Naive thymus-derived CD4-positive, alpha-beta T cell (primary cell): Measurements from ENCODE around the gene LMLN. TPM values are rescaled to one million over a fixed set of nuclear protein-coding genes. Genes with fewer than 3 reads are reported as not detected.
"Not testable (repeated sequence)": the region's sequence is repeated elsewhere in the genome, so short reads cannot be mapped to it uniquely, and the experiment has no call there.

Experiments
- ATAC-seq: fragments of 150-1000 bp; cut with Tn5 transposase; 2 replicates; pipeline ENCODE4 v1.10.0; 2021; ENCODE audit warnings: mild to moderate bottlenecking, moderate library complexity
- CTCF ChIA-PET: fragments of 350-600 bp; sonication (Branson Sonifier 250); formaldehyde crosslinking; loops from one replicate; lab custom pipeline; 2021; ENCODE audit warnings: antibody characterized with exemption; lab: Charles Lee
- POLR2A ChIA-PET: fragments of 350-600 bp; sonication (Branson Sonifier 250); formaldehyde crosslinking; loops from one replicate; lab custom pipeline; 2021; ENCODE audit warnings: antibody characterized with exemption, inconsistent platforms; lab: Charles Lee
- DNase-seq, 9 donors: peaks; one replicate each; pipeline versions ENCODE4 v3.0.0 to v3.0.0-alpha.2; 2020 to 2022; ENCODE audit warnings: mixed read lengths in 1 of 9
- H3K27ac ChIP-seq: one replicate; pipeline ENCODE4 v1.7.0; 2013; ENCODE audit warnings: mild to moderate bottlenecking, low read depth, low read length, moderate library complexity
- H3K27me3 ChIP-seq, 2 donors: one replicate each; pipeline ENCODE4 v1.7.0; 2013; ENCODE audit warnings: low read length in 2 of 2, mild to moderate bottlenecking in 2 of 2, moderate library complexity in 2 of 2; ENCODE audit not compliant: control insufficient read depth in 2 of 2, insufficient read depth in 2 of 2
- H3K36me3 ChIP-seq, 3 experiments: 1 replicate in 2 of 3; 2 replicates in 1 of 3; pipeline ENCODE4 v1.7.0; 2013; ENCODE audit warnings: low read length in 3 of 3, mild to moderate bottlenecking in 3 of 3, moderate library complexity in 1 of 3; ENCODE audit not compliant: insufficient read depth in 3 of 3, control insufficient read depth in 2 of 3
- H3K4me1 ChIP-seq, 2 donors: one replicate each; pipeline ENCODE4 v1.7.0; 2013; ENCODE audit warnings: low read length in 2 of 2, mild to moderate bottlenecking in 2 of 2, moderate library complexity in 1 of 2; ENCODE audit not compliant: control insufficient read depth in 2 of 2, insufficient read depth in 2 of 2
- H3K4me3 ChIP-seq: 2 replicates; pipeline ENCODE4 v1.7.0; 2013; ENCODE audit warnings: mild to moderate bottlenecking, low read length
- H3K9me3 ChIP-seq, 3 experiments: 1 replicate in 2 of 3; 2 replicates in 1 of 3; pipeline ENCODE4 v1.7.0; 2013; ENCODE audit warnings: low read length in 3 of 3; ENCODE audit not compliant: control insufficient read depth in 2 of 3
- H3K27ac Mint-ChIP-seq, 9 donors: one replicate each; pipeline ENCODE4 v1.8.0; 2020 to 2022; ENCODE audit warnings: mixed read lengths in 9 of 9, mild to moderate bottlenecking in 8 of 9, moderate library complexity in 5 of 9, inconsistent platforms in 2 of 9
- H3K27me3 Mint-ChIP-seq, 5 donors: one replicate each; pipeline ENCODE4 v1.8.0; 2021 to 2022; ENCODE audit warnings: mixed read lengths in 5 of 5, mild to moderate bottlenecking in 1 of 5
- H3K36me3 Mint-ChIP-seq, 5 donors: one replicate each; pipeline ENCODE4 v1.8.0; 2020 to 2022; ENCODE audit warnings: mixed read lengths in 5 of 5, mild to moderate bottlenecking in 3 of 5, inconsistent platforms in 1 of 5
- H3K4me1 Mint-ChIP-seq, 7 donors: one replicate each; pipeline ENCODE4 v1.8.0; 2020 to 2022; ENCODE audit warnings: mixed read lengths in 7 of 7, mild to moderate bottlenecking in 3 of 7, inconsistent platforms in 1 of 7
- H3K4me3 Mint-ChIP-seq, 10 donors: one replicate each; pipeline ENCODE4 v1.8.0; 2020 to 2022; ENCODE audit warnings: mild to moderate bottlenecking in 10 of 10, mixed read lengths in 10 of 10, moderate library complexity in 6 of 10, inconsistent platforms in 2 of 10
- H3K9me3 Mint-ChIP-seq, 11 donors: one replicate each; pipeline ENCODE4 v1.8.0; 2020 to 2022; ENCODE audit warnings: mixed read lengths in 11 of 11, mild to moderate bottlenecking in 4 of 11, inconsistent platforms in 1 of 11, moderate library complexity in 1 of 11
- intact Hi-C, 2 donors: fragments of 100-400 bp; cut with micrococcal nuclease; formaldehyde crosslinking; loops; one replicate each; pipeline ENCODE4 v1.15.1; 2023
- polyA plus RNA-seq, 2 donors: library from polyadenylated mRNA; unstranded; fragments of 300-500 nt; fragmentation: Illumina TruSeq; gene quantifications; one replicate each; pipeline ENCODE4 v1.2.3, GENCODE V29; 2021
- total RNA-seq, 6 experiments: library from RNA in 5 of 6; stranded (reverse) in 5 of 6; gene quantifications; 1 replicate in 5 of 6; 2 replicates in 1 of 6; pipeline ENCODE4 v1.2.3 and lab custom pipeline; 2021 to 2026

LMLN gene
- total and polyA plus RNA-seq, 7 experiments from 2014 or later: 1.5 to 10.9 (median 4.6) TPM

GRCh38 chr3:197953881-197954280, 6.1 kb upstream of the LMLN start:
- Mint-ChIP-seq H3K36me3 (peaks cover 10 to 45% (median 39%) of the 10 kb centered on the region in 5 donors), H3K27me3 (no peaks in the 10 kb centered on the region), H3K4me1 (peaks cover 37 to 74% (median 59%) of the 10 kb centered on the region in 7 donors), H3K4me3 (peak overlapping the region in 5 of 10 donors; percentile 30 to 52 (median 44)), H3K27ac (peak overlapping the region in 4 of 9 donors; percentile 38 to 80 (median 41)), H3K9me3 (peaks cover 0 to 4% (median 0%) of the 10 kb centered on the region in 11 donors)
- Histone ChIP-seq H3K27ac (no peak overlapping the region), H3K27me3 (no peaks in the 10 kb centered on the region), H3K4me3 (no peak overlapping the region), H3K4me1 (peaks cover 14 to 32% of the 10 kb centered on the region in 2 donors), H3K36me3 (peaks cover 0 to 59% (median 40%) of the 10 kb centered on the region in 3 experiments), H3K9me3 (no peaks in the 10 kb centered on the region)
- CTCF ChIA-PET: no interaction called here
- DNase-seq: no peak
- ATAC-seq: no peak
- POLR2A ChIA-PET: interaction anchor here (0.6 to 1.7 kb wide), 2 partner anchors 10 to 1080 kb away, joined by 3 to 5 read pairs; no protein-coding TSS in a partner anchor
- intact Hi-C loops: loop anchor here in 1 of 2 donors (10.0 kb wide), 2 partner anchors 159 to 399 kb away; partner anchors contain the start of genes BDH1 and LRCH3

DNA sequence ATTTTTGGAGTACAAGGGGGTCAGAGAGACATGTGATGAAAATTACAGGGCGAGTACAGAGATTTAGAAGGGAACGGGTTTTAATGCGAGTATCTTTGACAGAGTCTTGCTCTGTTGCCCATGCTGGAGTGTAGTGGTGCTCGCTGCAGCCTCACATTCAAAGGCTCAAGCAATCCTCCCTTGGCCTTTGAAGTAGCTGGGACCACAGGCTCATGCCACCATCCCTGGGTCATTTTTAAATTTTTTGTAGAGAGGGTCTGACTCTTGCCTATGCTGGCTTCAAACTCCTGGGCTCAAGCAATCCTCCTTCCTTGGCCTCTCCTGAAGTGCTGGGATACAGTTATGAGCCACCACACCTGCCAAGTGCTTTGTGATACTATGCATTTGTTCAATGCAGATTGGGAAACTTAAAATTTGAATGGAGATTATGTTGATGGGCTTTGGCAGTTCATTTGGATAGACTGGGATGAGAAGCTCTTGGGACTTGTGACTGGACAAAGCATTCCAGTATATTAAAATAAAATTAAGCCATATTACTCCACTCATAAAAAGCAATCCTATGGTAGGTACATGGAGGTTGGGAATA, 4.0 kb upstream of the LMLN start:
- no peak overlapping the region for H3K27ac ChIP-seq
- Mint-ChIP-seq H3K27ac (peak overlapping the region in 3 of 9 donors; percentile 46 to 77 (median 59)), H3K36me3 (peaks cover 10 to 44% (median 29%) of the 10 kb centered on the region in 5 donors)

GRCh38 chr3:197956626-197956988, 3.4 kb upstream of the LMLN start:
- no peak overlapping the region for H3K4me3 Mint-ChIP-seq
- intact Hi-C loops: loop anchor here in 1 of 2 donors (10.0 kb wide), 2 partner anchors 162 to 402 kb away; partner anchors contain the start of genes BDH1 and LRCH3
- POLR2A ChIA-PET: no interaction called here

More for the DNA sequence above, 4.0 kb upstream of the LMLN start:
- ChIA-PET CTCF (no interaction called here), POLR2A (no interaction called here)
- intact Hi-C loops: loop anchor here in 1 of 2 donors (10.0 kb wide), 2 partner anchors 161 to 401 kb away; partner anchors contain the start of genes BDH1 and LRCH3
- H3K9me3 ChIP-seq: no peaks in the 10 kb centered on the region
- Mint-ChIP-seq H3K4me3 (no peak overlapping the region), H3K27me3 (no peaks in the 10 kb centered on the region), H3K9me3 (peaks cover 0 to 2% (median 0%) of the 10 kb centered on the region in 11 donors), H3K4me1 (peaks cover 39 to 75% (median 59%) of the 10 kb centered on the region in 7 donors)
- H3K27me3 ChIP-seq: no peaks in the 10 kb centered on the region
- peaks cover 16 to 39% of the 10 kb centered on the region in 2 donors for H3K4me1 ChIP-seq
- no peak overlapping the region for H3K4me3 ChIP-seq
- DNase-seq: no peak
- peaks cover 0 to 63% (median 40%) of the 10 kb centered on the region in 3 experiments for H3K36me3 ChIP-seq
- no peak for ATAC-seq

DNA sequence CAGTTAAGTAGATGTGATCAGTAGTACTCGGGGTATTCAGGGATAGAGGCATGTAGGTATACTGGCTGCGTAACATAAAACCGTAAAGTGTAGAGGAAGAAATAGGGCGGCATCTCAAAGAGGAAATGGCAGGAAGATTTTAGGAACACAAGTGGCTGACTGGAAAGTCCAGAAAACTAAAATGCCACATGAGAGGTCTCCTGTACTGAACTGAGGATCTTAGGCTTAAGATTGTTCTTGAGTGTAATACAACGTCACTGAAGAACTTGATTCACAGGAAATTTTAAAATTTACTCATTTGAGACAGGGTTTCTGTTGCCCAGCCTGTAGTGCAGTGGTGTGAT, 2.3 kb upstream of the LMLN start:
- POLR2A ChIA-PET: interaction anchor here (2.5 kb wide), 1 partner anchor 8 kb away, joined by 26 read pairs; the partner anchor contains the start of gene RPL35A
- Mint-ChIP-seq H3K4me3 (peak overlapping the region in 3 of 10 donors; percentile 12 to 37 (median 19)), H3K36me3 (peaks cover 10 to 38% (median 22%) of the 10 kb centered on the region in 5 donors), H3K4me1 (peaks cover 46 to 83% (median 67%) of the 10 kb centered on the region in 7 donors), H3K27ac (peak overlapping the region in 7 of 9 donors; percentile 10 to 97 (median 92)), H3K27me3 (no peaks in the 10 kb centered on the region), H3K9me3 (peaks cover 0 to 2% (median 0%) of the 10 kb centered on the region in 11 donors)
- CTCF ChIA-PET: no interaction called here
- Histone ChIP-seq H3K4me3 (no peak overlapping the region), H3K27me3 (no peaks in the 10 kb centered on the region), H3K4me1 (peaks cover 26 to 34% of the 10 kb centered on the region in 2 donors), H3K36me3 (peaks cover 0 to 49% (median 32%) of the 10 kb centered on the region in 3 experiments), H3K9me3 (no peaks in the 10 kb centered on the region), H3K27ac (peak overlapping the region; percentile 86)
- DNase-seq: no peak
- intact Hi-C loops: loop anchor here in 1 of 2 donors (10.0 kb wide), 2 partner anchors 163 to 403 kb away; partner anchors contain the start of genes BDH1 and LRCH3
- no peak for ATAC-seq

More at GRCh38 chr3:197956626-197956988, 3.4 kb upstream of the LMLN start:
- Mint-ChIP-seq H3K4me1 (peaks cover 44 to 75% (median 60%) of the 10 kb centered on the region in 7 donors), H3K36me3 (peaks cover 10 to 41% (median 25%) of the 10 kb centered on the region in 5 donors), H3K9me3 (peaks cover 0 to 2% (median 0%) of the 10 kb centered on the region in 11 donors), H3K27ac (peak overlapping the region in 5 of 9 donors; percentile 36 to 92 (median 80)), H3K27me3 (no peaks in the 10 kb centered on the region)
- DNase-seq (no peak), ATAC-seq (no peak)
- H3K27me3 ChIP-seq: no peaks in the 10 kb centered on the region
- peak overlapping the region; percentile 10 for H3K27ac ChIP-seq
- H3K4me1 ChIP-seq: peaks cover 18 to 39% of the 10 kb centered on the region in 2 donors
- H3K4me3 ChIP-seq: no peak overlapping the region
- no peaks in the 10 kb centered on the region for H3K9me3 ChIP-seq
- CTCF ChIA-PET: no interaction called here
- peaks cover 0 to 58% (median 35%) of the 10 kb centered on the region in 3 experiments for H3K36me3 ChIP-seq

- Histone ChIP-seq H3K9me3 (no peaks in the 10 kb centered on the region), H3K4me1 (peaks cover 26 to 29% of the 10 kb centered on the region in 2 donors), H3K27me3 (no peaks in the 10 kb centered on the region), H3K36me3 (peaks cover 0 to 43% (median 26%) of the 10 kb centered on the region in 3 experiments), H3K27ac (peak overlapping the region; percentile 86), H3K4me3 (no peak overlapping the region)
- ChIA-PET POLR2A (interaction anchor here (0.6 to 2.5 kb wide), 2 partner anchors 8 to 172 kb away, joined by 3 to 26 read pairs; partner anchors contain the start of gene RPL35A), CTCF (no interaction called here)
- DNase-seq (no peak), ATAC-seq (no peak)
- peak overlapping the region in 9 of 10 donors; percentile 35 to 98 (median 61) for H3K4me3 Mint-ChIP-seq
- H3K36me3 Mint-ChIP-seq: peaks cover 8 to 33% (median 18%) of the 10 kb centered on the region in 5 donors
- H3K4me1 Mint-ChIP-seq: peaks cover 42 to 83% (median 64%) of the 10 kb centered on the region in 7 donors
- intact Hi-C loops: loop anchor here in 1 of 2 donors (10.0 kb wide), 2 partner anchors 164 to 404 kb away; partner anchors contain the start of genes BDH1 and LRCH3
- peak overlapping the region in 8 of 9 donors; percentile 40 to 97 (median 90) for H3K27ac Mint-ChIP-seq
- H3K9me3 Mint-ChIP-seq: peaks cover 0 to 2% (median 0%) of the 10 kb centered on the region in 11 donors
- H3K27me3 Mint-ChIP-seq: peaks cover 0 to 2% (median 0%) of the 10 kb centered on the region in 5 donors
Measured at GRCh38 chr3:197958346-197958745, 1.7 kb upstream of the LMLN start.

- POLR2A ChIA-PET: interaction anchor here (0.6 to 2.5 kb wide), 5 partner anchors 9 to 1641 kb away, joined by 3 to 26 read pairs (median 3); partner anchors contain the start of genes DYNLT2B and RPL35A
- CTCF ChIA-PET, H3K9me3 ChIP-seq: not testable (repeated sequence)
Measured at GRCh38 chr3:197958848-197959247, 1.2 kb upstream of the LMLN start.

More at GRCh38 chr3:197958848-197959247, 1.2 kb upstream of the LMLN start:
- H3K27ac ChIP-seq: peak overlapping the region; percentile 86
- Mint-ChIP-seq H3K27ac (peak overlapping the region in 7 of 9 donors; percentile 59 to 97 (median 92)), H3K36me3 (peaks cover 3 to 28% (median 13%) of the 10 kb centered on the region in 5 donors), H3K4me1 (peaks cover 38 to 83% (median 60%) of the 10 kb centered on the region in 7 donors), H3K4me3 (peak overlapping the region in 6 of 10 donors; percentile 8 to 98 (median 68))
- H3K27me3 Mint-ChIP-seq, H3K4me3 ChIP-seq, ATAC-seq, H3K27me3 ChIP-seq, DNase-seq, H3K9me3 Mint-ChIP-seq: not testable (repeated sequence)
- H3K36me3 ChIP-seq: peaks cover 0 to 38% (median 21%) of the 10 kb centered on the region in 3 experiments
- intact Hi-C loops: loop anchor here in 1 of 2 donors (10.0 kb wide), 2 partner anchors 164 to 404 kb away; partner anchors contain the start of genes BDH1 and LRCH3
- H3K4me1 ChIP-seq: peaks cover 26 to 27% of the 10 kb centered on the region in 2 donors
